GM18511 (cell line): ENCODE results near the gene SF3B3.
"Not testable (repeated sequence)": the region's sequence is repeated elsewhere in the genome, so short reads cannot be mapped to it uniquely, and the experiment has no call there.

ENCODE experiments used
- ATAC-seq: cut with Tn5 transposase; IDR thresholded peaks from one replicate; pipeline ENCODE4 v1.9.1; 2021; ENCODE audit warnings: mild to moderate bottlenecking, moderate library complexity; ENCODE audit not compliant: unreplicated experiment

The SF3B3 gene

DNA sequence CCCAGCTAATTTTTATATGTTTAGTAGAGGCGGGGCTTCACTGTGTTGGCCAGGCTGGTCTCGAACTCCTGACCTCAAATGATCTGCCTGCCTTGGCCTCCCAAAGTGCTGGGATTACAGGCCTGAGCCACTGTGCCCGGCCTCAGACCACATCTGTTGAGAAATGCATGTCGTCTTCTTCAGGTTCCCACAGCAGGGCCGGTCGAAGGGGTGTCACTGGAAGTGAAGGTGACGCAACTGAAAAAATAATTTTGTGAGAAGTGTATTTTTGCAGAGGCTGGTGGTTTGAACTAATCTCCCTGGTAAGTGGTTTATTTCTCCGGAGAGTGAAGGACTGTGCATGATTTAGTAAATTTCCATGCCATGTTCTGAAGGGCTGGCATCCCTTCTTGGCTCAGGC, 89.3 kb downstream of the SF3B3 start:
- no peak for ATAC-seq

DNA sequence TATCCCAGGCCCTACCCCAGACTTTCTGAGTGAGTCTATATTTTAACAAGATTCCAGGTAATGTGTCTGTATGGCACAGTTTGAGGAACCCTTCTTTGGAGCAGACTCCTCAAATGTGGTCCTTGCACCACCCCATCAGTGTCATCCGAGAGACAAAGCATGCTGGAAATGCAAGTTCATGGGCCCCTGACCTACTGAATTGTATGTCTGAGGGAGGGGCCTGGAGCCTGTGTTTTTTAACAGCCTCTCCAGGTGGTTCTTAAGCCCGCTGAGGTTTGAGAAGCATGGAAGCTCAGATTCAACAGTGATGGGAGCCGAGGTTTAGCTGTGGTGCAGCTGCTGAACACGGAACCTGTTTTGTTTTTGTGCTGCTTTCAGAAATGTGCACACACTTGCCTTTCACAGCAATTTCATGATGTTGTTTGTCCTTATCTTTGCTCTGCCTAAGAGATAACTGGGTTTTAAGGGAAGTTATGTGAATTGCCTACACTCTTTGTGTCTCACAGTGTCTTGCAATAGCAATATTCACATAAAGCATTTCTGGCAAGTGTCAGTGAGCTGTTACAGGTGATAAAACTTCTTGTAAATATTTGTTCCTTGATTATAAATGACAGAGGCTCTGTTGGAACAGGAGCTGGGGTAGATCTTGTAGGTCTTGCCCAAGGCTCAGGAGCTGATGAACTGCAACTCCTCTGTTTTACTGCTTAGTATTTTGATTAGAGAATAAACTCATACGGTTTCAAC, 90.8 kb downstream of the SF3B3 start:
- ATAC-seq, result no peak

DNA sequence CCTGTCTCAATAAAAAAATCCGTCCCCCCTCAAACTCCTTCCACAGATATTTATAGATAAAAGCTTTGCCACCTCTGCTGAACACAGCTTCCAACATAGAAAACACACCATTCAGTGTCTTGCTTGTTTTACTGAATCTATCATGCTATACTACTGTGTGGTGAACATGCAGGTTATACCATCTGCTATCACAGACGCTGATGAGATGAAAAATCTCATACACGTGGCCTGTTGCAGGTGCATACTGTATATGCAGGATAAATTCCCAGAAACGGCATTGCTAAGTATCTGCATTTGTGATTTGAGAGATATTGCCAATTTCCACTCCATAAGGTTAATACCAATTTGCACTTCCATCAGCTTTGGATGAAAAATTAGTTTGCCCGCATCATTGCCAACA, 92.3 kb downstream of the SF3B3 start:
- no peak for ATAC-seq

- ATAC-seq, result not testable (repeated sequence)
Measured at GRCh38 chr16:70621864-70622263, 98.2 kb downstream of the SF3B3 start.
